H1 (cell line): ENCODE data around the gene ECEL1. TPM values are rescaled to one million over a fixed set of nuclear protein-coding genes. Genes with fewer than 3 reads are reported as not detected.

Experiments used
- CREB1 ChIP-seq: IDR thresholded peaks from 2 replicates; pipeline ENCODE4 v1.6.1; 2012; ENCODE audit warnings: inconsistent platforms
- HDAC6 ChIP-seq: IDR thresholded peaks from one replicate; pipeline ENCODE4 v1.7.1; 2012; ENCODE audit warnings: low read depth, mild to moderate bottlenecking, inconsistent platforms, low read length, moderate library complexity
- JUND ChIP-seq: IDR thresholded peaks from 2 replicates; pipeline ENCODE4 v1.6.1; 2011; ENCODE audit warnings: mild to moderate bottlenecking, improper control_type of control experiment, low read length
- KDM4A ChIP-seq: IDR thresholded peaks from one replicate; pipeline ENCODE4 v1.7.1; 2012; ENCODE audit warnings: low read depth, mild to moderate bottlenecking, moderate library complexity, low read length, inconsistent platforms; ENCODE audit not compliant: severe bottlenecking
- KDM5A ChIP-seq: fragments of 200-600 bp; IDR thresholded peaks from 2 replicates; pipeline ENCODE4 v1.7.1; 2012; ENCODE audit warnings: mild to moderate bottlenecking, low read length, inconsistent platforms, mixed read lengths
- RAD21 ChIP-seq, 2 experiments: IDR thresholded peaks in 1 of 2; conservative IDR thresholded peaks in 1 of 2; 2 replicates each; pipeline ENCODE4 v1.6.1; 2011; ENCODE audit warnings: low read depth in 2 of 2, low read length in 2 of 2, improper control_type of control experiment in 1 of 2, inconsistent platforms in 1 of 2, mild to moderate bottlenecking in 1 of 2, moderate library complexity in 1 of 2
- SIX5 ChIP-seq: IDR thresholded peaks from 2 replicates; pipeline ENCODE4 v1.6.1; 2011; ENCODE audit warnings: mild to moderate bottlenecking, low read depth, low read length
- SP1 ChIP-seq: IDR thresholded peaks from 2 replicates; pipeline ENCODE4 v1.6.1; 2011; ENCODE audit warnings: low read depth, low read length
- SRF ChIP-seq: IDR thresholded peaks from 2 replicates; pipeline ENCODE4 v1.6.1; 2011; ENCODE audit warnings: mild to moderate bottlenecking, low read depth, low read length, moderate library complexity
- TAF1 ChIP-seq: IDR thresholded peaks from 2 replicates; pipeline ENCODE4 v1.6.1; 2011; ENCODE audit warnings: mild to moderate bottlenecking, low read depth, low read length
- polyA plus RNA-seq, 7 experiments: library from polyadenylated mRNA; depleted of rRNA in 3 of 7; stranded (reverse) in 5 of 7; unstranded in 2 of 7; fragments of >200 nt in 5 of 7; fragments of 200-250 nt in 2 of 7; gene quantifications; 1 replicate in 5 of 7; 2 replicates in 1 of 7; 4 replicates in 1 of 7; pipeline versions ENCODE4 v1.2.1 to v1.2.3, GENCODE V29; 2011 to 2013; ENCODE audit warnings: missing spikeins in 2 of 7, mixed read lengths in 2 of 7
- total RNA-seq: library from RNA; stranded (reverse); fragmentation: NEBNext Ultra II Directional; extraction: Animal tissue kit (Norgen Biotek cat#: 25700); gene quantifications from 2 replicates; pipeline ENCODE4 v1.2.1, GENCODE V29; 2021
- TF ChIP-seq, protein P1 (sequence below): fragments of 300-600 bp; sonication (generic); IDR thresholded peaks from 2 replicates; pipeline ENCODE4 v1.7.1; 2012; ENCODE audit warnings: low read length, moderate library complexity, mild to moderate bottlenecking, inconsistent platforms; ENCODE audit not compliant: insufficient replicate concordance
- TF ChIP-seq, protein P2 (sequence below): IDR thresholded peaks from 2 replicates; pipeline ENCODE4 v1.6.1; 2012; ENCODE audit warnings: inconsistent platforms

The ECEL1 gene
- total and polyA plus RNA-seq, 2 of the 8 experiments (the other 6 are each of a cell fraction or from before 2014, with no cell fraction given): 7.7 to 20.2 TPM

DNA sequence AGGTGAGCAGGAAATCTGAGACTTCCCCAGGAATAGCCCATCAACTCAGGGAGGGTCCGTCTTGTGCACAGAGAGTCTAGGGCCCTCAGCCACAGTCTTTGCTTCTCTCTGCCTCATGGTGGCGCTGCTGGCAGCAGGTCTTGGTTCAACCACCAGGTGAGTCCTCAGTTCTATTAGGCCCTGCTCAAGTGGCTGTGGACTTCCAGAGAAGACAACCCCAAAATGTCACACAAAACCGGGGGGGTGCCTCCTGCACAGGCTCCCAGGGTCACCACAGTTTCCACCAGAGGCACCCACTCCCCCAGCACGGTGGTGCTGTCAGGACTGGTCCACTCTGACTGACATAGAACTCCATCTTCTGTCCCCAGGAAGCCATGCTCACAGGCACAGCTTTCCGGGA lies 49.4 kb upstream of the ECEL1 start (continued):
- TF ChIP-seq, protein P1, sequence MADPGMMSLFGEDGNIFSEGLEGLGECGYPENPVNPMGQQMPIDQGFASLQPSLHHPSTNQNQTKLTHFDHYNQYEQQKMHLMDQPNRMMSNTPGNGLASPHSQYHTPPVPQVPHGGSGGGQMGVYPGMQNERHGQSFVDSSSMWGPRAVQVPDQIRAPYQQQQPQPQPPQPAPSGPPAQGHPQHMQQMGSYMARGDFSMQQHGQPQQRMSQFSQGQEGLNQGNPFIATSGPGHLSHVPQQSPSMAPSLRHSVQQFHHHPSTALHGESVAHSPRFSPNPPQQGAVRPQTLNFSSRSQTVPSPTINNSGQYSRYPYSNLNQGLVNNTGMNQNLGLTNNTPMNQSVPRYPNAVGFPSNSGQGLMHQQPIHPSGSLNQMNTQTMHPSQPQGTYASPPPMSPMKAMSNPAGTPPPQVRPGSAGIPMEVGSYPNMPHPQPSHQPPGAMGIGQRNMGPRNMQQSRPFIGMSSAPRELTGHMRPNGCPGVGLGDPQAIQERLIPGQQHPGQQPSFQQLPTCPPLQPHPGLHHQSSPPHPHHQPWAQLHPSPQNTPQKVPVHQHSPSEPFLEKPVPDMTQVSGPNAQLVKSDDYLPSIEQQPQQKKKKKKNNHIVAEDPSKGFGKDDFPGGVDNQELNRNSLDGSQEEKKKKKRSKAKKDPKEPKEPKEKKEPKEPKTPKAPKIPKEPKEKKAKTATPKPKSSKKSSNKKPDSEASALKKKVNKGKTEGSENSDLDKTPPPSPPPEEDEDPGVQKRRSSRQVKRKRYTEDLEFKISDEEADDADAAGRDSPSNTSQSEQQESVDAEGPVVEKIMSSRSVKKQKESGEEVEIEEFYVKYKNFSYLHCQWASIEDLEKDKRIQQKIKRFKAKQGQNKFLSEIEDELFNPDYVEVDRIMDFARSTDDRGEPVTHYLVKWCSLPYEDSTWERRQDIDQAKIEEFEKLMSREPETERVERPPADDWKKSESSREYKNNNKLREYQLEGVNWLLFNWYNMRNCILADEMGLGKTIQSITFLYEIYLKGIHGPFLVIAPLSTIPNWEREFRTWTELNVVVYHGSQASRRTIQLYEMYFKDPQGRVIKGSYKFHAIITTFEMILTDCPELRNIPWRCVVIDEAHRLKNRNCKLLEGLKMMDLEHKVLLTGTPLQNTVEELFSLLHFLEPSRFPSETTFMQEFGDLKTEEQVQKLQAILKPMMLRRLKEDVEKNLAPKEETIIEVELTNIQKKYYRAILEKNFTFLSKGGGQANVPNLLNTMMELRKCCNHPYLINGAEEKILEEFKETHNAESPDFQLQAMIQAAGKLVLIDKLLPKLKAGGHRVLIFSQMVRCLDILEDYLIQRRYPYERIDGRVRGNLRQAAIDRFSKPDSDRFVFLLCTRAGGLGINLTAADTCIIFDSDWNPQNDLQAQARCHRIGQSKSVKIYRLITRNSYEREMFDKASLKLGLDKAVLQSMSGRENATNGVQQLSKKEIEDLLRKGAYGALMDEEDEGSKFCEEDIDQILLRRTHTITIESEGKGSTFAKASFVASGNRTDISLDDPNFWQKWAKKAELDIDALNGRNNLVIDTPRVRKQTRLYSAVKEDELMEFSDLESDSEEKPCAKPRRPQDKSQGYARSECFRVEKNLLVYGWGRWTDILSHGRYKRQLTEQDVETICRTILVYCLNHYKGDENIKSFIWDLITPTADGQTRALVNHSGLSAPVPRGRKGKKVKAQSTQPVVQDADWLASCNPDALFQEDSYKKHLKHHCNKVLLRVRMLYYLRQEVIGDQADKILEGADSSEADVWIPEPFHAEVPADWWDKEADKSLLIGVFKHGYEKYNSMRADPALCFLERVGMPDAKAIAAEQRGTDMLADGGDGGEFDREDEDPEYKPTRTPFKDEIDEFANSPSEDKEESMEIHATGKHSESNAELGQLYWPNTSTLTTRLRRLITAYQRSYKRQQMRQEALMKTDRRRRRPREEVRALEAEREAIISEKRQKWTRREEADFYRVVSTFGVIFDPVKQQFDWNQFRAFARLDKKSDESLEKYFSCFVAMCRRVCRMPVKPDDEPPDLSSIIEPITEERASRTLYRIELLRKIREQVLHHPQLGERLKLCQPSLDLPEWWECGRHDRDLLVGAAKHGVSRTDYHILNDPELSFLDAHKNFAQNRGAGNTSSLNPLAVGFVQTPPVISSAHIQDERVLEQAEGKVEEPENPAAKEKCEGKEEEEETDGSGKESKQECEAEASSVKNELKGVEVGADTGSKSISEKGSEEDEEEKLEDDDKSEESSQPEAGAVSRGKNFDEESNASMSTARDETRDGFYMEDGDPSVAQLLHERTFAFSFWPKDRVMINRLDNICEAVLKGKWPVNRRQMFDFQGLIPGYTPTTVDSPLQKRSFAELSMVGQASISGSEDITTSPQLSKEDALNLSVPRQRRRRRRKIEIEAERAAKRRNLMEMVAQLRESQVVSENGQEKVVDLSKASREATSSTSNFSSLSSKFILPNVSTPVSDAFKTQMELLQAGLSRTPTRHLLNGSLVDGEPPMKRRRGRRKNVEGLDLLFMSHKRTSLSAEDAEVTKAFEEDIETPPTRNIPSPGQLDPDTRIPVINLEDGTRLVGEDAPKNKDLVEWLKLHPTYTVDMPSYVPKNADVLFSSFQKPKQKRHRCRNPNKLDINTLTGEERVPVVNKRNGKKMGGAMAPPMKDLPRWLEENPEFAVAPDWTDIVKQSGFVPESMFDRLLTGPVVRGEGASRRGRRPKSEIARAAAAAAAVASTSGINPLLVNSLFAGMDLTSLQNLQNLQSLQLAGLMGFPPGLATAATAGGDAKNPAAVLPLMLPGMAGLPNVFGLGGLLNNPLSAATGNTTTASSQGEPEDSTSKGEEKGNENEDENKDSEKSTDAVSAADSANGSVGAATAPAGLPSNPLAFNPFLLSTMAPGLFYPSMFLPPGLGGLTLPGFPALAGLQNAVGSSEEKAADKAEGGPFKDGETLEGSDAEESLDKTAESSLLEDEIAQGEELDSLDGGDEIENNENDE: no peak
- TF ChIP-seq JUND (0 out of 2 replicates have a peak, but pooled peaks have one; percentile 7), TAF1 (no peak), SP1 (no peak), RAD21 (IDR thresholded peaks at IDR 0.05 in 1 of 2, conservative IDR thresholded peaks at IDR 0.05 in 1 of 2; ENCODE audit: low read depth in 2 of 2, low read length in 2 of 2) (peak; percentile 50 to 68), KDM4A (no peak), CREB1 (no peak), SRF (no peak), KDM5A (no peak), SIX5 (no peak), HDAC6 (no peak)
- TF ChIP-seq, protein P2, sequence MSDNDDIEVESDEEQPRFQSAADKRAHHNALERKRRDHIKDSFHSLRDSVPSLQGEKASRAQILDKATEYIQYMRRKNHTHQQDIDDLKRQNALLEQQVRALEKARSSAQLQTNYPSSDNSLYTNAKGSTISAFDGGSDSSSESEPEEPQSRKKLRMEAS: 0 out of 2 replicates have a peak, but pooled peaks have one; percentile 12
